ENCODE measurements around the gene SYT9.

The SYT9 gene

GRCh38 chr11:7299393-7299792 is 47.7 kb downstream of the SYT9 start:
- Histone ChIP-seq H3K4me1 (ENCODE audit: control insufficient read depth in 1 of 2, insufficient read depth in 1 of 2, low read depth in 1 of 2, low read length in 1 of 2) (no peaks in the 10 kb centered on the region), H3K27me3 (peaks cover 4% of the 10 kb centered on the region), H3K9me3 (no peaks in the 10 kb centered on the region), H3K27ac (no peak overlapping the region), H3K4me3 (ENCODE audit: low read depth in 1 of 2, low read length in 1 of 2) (no peak overlapping the region), H3K36me3 (no peaks in the 10 kb centered on the region)
- no peak for TF ChIP-seq CTCF (IDR thresholded peaks at IDR 0.05)

- Histone ChIP-seq H3K27me3 (peaks cover 4% of the 10 kb centered on the region), H3K4me1 (ENCODE audit: control insufficient read depth in 1 of 2, insufficient read depth in 1 of 2, low read depth in 1 of 2, low read length in 1 of 2) (no peaks in the 10 kb centered on the region), H3K4me3 (ENCODE audit: low read depth in 1 of 2, low read length in 1 of 2) (no peak overlapping the region), H3K9me3 (no peaks in the 10 kb centered on the region), H3K27ac (no peak overlapping the region), H3K36me3 (no peaks in the 10 kb centered on the region)
- no peak for TF ChIP-seq CTCF (IDR thresholded peaks at IDR 0.05)
These were observed 48.6 kb downstream of the SYT9 start for GRCh38 chr11:7300281-7300680.

GRCh38 chr11:7303146-7303545 is 51.4 kb downstream of the SYT9 start:
- H3K9me3 ChIP-seq, result no peaks in the 10 kb centered on the region
- no peak overlapping the region for H3K4me3 ChIP-seq (ENCODE audit: low read depth in 1 of 2, low read length in 1 of 2)
- no peaks in the 10 kb centered on the region for H3K36me3 ChIP-seq
- no peak for TF ChIP-seq CTCF (IDR thresholded peaks at IDR 0.05)
- peaks cover 4% of the 10 kb centered on the region for H3K27me3 ChIP-seq
- no peak overlapping the region for H3K27ac ChIP-seq
- H3K4me1 ChIP-seq (ENCODE audit: control insufficient read depth in 1 of 2, insufficient read depth in 1 of 2, low read depth in 1 of 2, low read length in 1 of 2), result no peaks in the 10 kb centered on the region

GRCh38 chr11:7306900-7307299 is 55.2 kb downstream of the SYT9 start:
- no peaks in the 10 kb centered on the region for H3K9me3 ChIP-seq
- H3K36me3 ChIP-seq, result no peaks in the 10 kb centered on the region
- H3K4me3 ChIP-seq (ENCODE audit: low read depth in 1 of 2, low read length in 1 of 2), result no peak overlapping the region
- TF ChIP-seq CTCF (IDR thresholded peaks at IDR 0.05), result no peak
- peaks cover 4% of the 10 kb centered on the region for H3K27me3 ChIP-seq
- no peak overlapping the region for H3K27ac ChIP-seq
- H3K4me1 ChIP-seq (ENCODE audit: control insufficient read depth in 1 of 2, insufficient read depth in 1 of 2, low read depth in 1 of 2, low read length in 1 of 2), result no peaks in the 10 kb centered on the region

- TF ChIP-seq CTCF (IDR thresholded peaks at IDR 0.05), result no peak
- H3K9me3 ChIP-seq, result no peaks in the 10 kb centered on the region
- no peak overlapping the region for H3K4me3 ChIP-seq (ENCODE audit: low read depth in 1 of 2, low read length in 1 of 2)
These were observed 56.1 kb downstream of the SYT9 start for GRCh38 chr11:7307836-7308235.

GRCh38 chr11:7311903-7312302 is 60.2 kb downstream of the SYT9 start:
- TF ChIP-seq CTCF (IDR thresholded peaks at IDR 0.05), result no peak
- no peaks in the 10 kb centered on the region for H3K27me3 ChIP-seq
- no peak overlapping the region for H3K4me3 ChIP-seq (ENCODE audit: low read depth in 1 of 2, low read length in 1 of 2)

More at GRCh38 chr11:7307836-7308235, 56.1 kb downstream of the SYT9 start:
- no peaks in the 10 kb centered on the region for H3K4me1 ChIP-seq (ENCODE audit: control insufficient read depth in 1 of 2, insufficient read depth in 1 of 2, low read depth in 1 of 2, low read length in 1 of 2)
- H3K27me3 ChIP-seq, result peaks cover 4% of the 10 kb centered on the region
- no peaks in the 10 kb centered on the region for H3K36me3 ChIP-seq
- no peak overlapping the region for H3K27ac ChIP-seq

More at GRCh38 chr11:7311903-7312302, 60.2 kb downstream of the SYT9 start:
- no peak overlapping the region for H3K27ac ChIP-seq
- no peaks in the 10 kb centered on the region for H3K4me1 ChIP-seq (ENCODE audit: control insufficient read depth in 1 of 2, insufficient read depth in 1 of 2, low read depth in 1 of 2, low read length in 1 of 2)
- no peaks in the 10 kb centered on the region for H3K9me3 ChIP-seq
- no peaks in the 10 kb centered on the region for H3K36me3 ChIP-seq
